Suppressor macrophage treated with lipopolysaccharide for 1 hour (primary cell): ENCODE measurements around the gene SF3B6.
"Not testable (repeated sequence)": the region's sequence is repeated elsewhere in the genome, so short reads cannot be mapped to it uniquely, and the experiment has no call there.

Source experiments
- DNase-seq, 3 donors: peaks; one replicate each; pipeline ENCODE4 v3.0.0-alpha.2; 2020 to 2022

Gene SF3B6, protein sequence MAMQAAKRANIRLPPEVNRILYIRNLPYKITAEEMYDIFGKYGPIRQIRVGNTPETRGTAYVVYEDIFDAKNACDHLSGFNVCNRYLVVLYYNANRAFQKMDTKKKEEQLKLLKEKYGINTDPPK

GRCh38 chr2:24075915-24076848 lies at the start of gene SF3B6:
TSS of gene SF3B6 (minus strand) at chr2:24076326. CDS start at chr2:24076229, 97 bp downstream.
- DNase-seq, result peak; percentile 99

GRCh38 chr2:24123922-24124580 lies 47.9 kb upstream of the SF3B6 start:
- DNase-seq, result no peak

DNA sequence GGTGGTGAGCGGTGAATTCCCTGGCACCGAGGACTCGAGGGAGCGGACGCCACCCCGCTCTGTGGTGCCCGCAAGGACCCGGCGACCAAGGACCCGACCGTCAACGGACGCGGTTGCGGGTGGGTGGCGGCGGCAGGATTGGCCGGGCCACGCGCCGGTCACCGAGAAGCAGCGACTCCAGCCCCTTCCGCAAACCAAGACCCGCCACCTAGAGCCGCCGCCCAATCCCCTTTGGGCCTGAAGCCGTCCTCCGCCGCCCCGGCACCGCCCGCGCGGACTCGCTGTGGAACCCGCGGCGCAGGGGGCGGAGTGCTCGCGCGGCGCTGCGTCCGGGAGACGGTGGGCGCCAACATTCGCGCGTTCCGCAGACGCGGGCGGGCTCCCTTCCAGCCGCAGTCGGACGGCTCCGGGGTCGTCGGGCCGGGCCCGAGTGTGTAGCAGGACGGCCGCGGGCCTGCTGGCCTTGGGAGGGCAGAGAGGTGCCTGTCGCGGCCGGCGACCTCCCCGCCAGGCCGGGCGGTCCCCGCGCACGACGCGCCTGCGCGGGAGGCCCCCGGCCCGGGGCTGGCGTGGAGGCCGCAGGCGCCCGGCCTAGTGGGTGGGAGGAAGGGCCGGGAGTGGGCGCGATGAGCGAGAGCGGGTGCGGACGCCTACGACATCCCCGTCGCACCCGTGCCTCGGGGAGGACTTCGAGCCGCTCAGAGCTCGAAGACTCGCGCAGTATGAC lies 47.2 kb upstream of the SF3B6 start, which contains the start of the genes FAM228B and PFN4:
Gene FAM228B, plus strand, starts transcription at position 275 of the 727 bp plus-strand sequence. CDS start 893 bp downstream, outside the sequence.
Gene PFN4, minus strand, starts transcription at position 140 of the 727 bp plus-strand sequence. CDS start 799 bp downstream, outside the sequence.
- peak; percentile 88 to 95 (median 91) for DNase-seq

GRCh38 chr2:24122366-24123194 lies 46.5 kb upstream of the SF3B6 start:
- no peak for DNase-seq

DNA sequence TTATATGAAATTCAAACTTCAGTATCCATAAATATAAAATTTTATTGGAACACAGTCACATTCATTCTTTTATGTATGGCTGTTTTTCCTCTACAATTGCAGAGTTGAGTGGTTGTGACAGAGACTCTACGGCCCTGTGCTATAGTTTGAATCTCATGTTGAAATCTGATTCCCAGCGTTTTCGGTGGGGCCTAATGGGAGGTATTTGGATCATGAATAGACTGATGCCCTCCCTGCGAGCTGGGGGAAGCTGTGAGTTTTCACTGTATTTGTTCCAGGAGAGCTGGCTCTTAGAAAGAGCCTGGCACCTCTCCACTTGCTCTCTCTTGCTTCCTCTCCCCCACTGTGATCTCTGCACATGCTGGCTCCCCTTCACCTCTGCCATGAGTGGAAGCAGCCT lies 45.3 kb upstream of the SF3B6 start:
- DNase-seq, result no peak

DNA sequence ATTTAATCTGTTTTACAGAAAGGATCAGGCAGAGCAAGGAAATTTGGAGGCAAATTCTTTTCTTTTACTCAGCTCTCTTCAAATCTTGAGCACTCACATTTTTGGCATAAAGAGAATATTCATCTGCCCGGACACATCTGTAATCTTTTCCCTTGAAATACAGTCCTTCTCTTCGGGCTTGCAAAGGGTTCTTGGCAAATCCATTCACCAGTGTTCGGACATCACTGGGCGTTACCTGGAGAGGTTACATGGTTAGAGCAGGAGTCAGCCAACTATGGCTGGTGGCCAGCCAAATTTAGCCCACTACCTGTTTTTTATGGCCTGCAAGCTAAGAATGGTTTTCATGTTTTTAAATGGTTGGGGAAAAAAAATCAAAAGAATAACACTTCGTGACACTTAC lies 44.9 kb upstream of the SF3B6 start:
- no peak for DNase-seq

DNA sequence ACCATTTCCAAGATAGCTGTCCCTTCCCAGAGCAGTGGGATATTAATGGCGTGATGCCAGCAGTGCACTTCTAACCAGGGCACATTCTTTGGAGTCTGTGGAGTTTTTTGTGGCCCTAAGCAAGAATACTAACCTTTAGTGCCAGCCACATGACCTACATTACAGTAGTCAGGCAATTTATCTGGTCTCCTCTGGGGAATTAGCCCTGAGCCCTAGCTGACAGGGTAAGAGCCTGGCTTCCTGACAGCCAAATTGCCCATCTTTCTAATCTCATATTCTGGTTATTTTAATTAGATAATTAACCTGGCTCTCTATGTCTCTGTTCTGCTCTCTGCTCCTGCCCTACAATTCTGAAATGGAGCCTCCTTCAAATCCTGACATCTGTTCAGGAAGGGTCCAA lies 41.8 kb upstream of the SF3B6 start:
- DNase-seq, result no peak

DNA sequence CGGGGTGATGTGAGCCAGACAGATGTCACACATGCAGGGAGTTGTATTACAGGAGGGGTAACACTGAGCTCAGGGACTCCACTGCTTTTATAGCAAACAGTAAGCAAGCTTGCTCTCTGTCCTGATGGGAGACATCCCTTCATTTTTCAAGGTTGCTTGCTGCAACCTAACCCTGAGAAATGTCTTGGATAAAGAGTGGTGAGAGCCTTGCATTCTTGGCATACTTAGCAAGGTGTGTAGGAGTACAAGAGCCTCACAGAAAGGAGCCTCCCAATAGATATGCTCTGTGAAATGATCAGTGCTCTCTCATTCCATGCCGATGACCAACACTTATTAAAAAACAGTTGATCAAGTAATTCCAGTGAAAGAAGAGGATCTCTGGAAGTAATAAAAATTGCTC lies 38.9 kb upstream of the SF3B6 start:
- no peak for DNase-seq

DNA sequence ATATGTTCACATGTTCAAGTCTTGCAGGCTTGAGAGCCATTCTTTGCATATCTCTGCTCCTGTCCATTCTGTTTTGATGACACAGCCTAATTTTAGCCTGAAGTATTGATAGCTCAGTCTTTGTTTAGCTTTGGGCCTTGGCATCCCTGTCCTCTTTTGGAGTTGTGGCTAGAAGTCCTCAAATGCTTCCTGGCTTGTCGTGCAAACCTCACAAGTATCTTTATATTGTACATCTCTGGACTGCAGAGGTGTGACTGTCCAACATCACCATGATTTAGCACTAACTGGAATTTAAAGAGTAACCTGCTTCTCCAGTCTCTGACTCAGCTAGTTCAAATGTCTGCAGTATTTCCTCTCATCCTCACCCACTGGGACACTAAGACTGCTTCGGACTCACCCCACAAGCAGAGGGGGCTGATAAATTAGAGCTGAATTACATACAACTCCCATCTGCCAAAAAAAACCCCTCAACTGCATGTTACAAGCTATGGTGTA lies 35.3 kb upstream of the SF3B6 start:
- DNase-seq, result no peak

- DNase-seq, result no peak
Observed at GRCh38 chr2:24110660-24111303, 34.7 kb upstream of the SF3B6 start.

DNA sequence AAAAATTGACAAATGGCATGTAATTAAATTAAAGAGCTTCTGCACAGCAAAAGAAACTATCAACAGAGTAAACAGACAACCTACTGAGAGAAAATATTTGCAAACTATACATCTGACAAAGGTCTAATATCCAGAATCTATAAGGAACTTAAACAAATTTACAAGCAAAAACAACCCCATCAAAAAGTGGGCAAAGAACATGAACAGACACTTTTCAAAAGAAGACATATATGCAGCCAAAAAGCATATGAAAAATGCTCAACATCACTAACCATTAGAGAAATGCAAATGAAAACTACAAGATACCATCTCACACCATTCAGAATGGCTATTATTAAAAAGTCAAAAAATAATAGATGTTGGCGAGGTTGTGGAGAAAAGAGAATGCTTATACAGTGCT lies 33.3 kb upstream of the SF3B6 start:
- DNase-seq, result not testable (repeated sequence)

GRCh38 chr2:24107336-24107735 lies 31.2 kb upstream of the SF3B6 start:
- DNase-seq, result no peak

GRCh38 chr2:24106786-24107185 lies 30.7 kb upstream of the SF3B6 start:
- DNase-seq, result no peak

DNA sequence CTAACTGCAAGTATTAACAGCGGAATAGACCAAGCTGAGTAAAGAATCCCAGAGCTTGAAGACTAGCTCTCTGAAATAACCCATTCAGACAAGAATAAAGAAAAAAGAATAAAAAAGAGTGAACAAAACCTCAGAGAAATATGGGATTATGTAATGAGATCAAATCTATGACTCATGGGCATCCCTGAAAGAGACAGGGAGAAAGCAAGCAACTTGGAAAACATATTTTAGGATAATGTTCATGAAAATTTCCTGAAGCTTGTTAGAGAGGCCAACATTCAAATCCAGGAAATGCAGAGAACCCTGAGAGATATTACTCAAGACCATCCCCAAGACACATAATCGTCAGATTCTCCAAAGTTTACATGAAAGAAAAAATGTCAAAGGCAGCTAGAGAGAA lies 29.7 kb upstream of the SF3B6 start:
- no peak for DNase-seq

GRCh38 chr2:24104906-24105305 lies 28.8 kb upstream of the SF3B6 start:
- no peak for DNase-seq

GRCh38 chr2:24104110-24104650 lies 28.1 kb upstream of the SF3B6 start:
- no peak for DNase-seq

DNA sequence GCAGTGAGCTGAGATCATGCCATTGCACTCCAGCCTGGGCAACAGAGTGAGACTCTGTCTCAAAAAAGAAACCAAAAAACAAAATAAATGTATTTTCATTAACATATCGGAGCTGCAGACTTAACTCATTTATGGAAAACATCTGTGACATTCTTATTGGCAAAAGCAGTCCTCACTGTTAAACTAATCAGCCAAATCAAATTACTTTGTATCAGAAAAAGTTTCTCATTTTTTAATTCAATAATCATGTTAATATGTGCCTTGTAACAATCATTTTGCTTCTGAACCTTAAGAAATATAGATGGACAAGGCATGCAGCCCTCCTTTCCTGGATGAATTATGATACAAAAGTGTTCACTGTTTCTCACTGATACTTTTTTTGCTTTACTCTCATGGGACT lies 26.6 kb upstream of the SF3B6 start:
- DNase-seq, result no peak

DNA sequence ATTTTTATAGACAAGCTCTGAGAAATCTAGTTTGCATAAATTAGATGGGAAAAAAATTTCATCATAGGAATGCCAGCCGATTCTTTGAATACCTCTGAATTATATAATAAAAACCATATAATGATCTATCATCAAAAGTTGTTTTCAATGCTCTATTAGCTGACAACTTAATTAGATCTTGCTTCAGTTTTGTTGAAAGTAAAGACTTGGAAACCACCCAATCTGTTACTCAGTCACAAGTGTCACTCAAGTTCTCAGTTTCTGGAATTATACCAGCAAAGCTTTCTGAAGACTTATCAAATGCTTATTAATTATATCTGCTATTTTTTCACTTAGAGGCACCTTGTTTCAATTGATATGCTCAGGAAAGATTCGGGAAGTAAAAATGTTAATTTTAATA lies 25.9 kb upstream of the SF3B6 start:
- DNase-seq, result no peak

DNA sequence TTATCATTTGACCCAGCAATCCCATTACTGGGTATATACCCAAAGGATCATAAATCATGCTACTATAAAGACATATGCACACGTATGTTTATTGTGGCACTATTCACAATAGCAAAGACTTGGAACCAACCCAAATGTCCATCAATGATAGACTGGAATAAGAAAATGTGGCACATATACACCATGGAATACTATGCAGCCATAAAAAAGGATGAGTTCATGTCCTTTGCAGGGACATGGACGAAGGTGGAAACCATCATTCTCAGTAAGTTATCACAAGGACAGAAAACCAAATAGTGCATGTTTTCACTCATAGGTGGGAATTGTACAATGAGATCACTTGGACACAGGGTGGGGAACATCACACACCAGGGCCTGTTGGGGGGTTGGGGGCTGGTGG lies 24.6 kb upstream of the SF3B6 start:
- not testable (repeated sequence) for DNase-seq

- not testable (repeated sequence) for DNase-seq
Observed at GRCh38 chr2:24095171-24095677, 19.1 kb upstream of the SF3B6 start.

GRCh38 chr2:24093270-24093669 lies 17.1 kb upstream of the SF3B6 start:
- DNase-seq, result not testable (repeated sequence)
